Progenitor cell of endocrine pancreas (in vitro differentiated cells): ENCODE measurements around the gene ADRA2B. TPM values are rescaled to one million over a fixed set of nuclear protein-coding genes. Genes with fewer than 3 reads are reported as not detected.
"Not testable (repeated sequence)": the region's sequence is repeated elsewhere in the genome, so short reads cannot be mapped to it uniquely, and the experiment has no call there.

Experiments
- DNase-seq: peaks from one replicate; pipeline ENCODE4 v3.0.0; 2021; ENCODE audit warnings: low spot score; ENCODE audit not compliant: unreplicated experiment
- H3K27ac Mint-ChIP-seq: 2 replicates; pipeline ENCODE4 v1.8.0; 2021; ENCODE audit warnings: mild to moderate bottlenecking, moderate library complexity, mixed read lengths
- H3K27me3 Mint-ChIP-seq: 2 replicates; pipeline ENCODE4 v1.8.0; 2021; ENCODE audit warnings: mixed read lengths
- H3K36me3 Mint-ChIP-seq: 2 replicates; pipeline ENCODE4 v1.8.0; 2022; ENCODE audit warnings: mixed read lengths; ENCODE audit not compliant: insufficient read depth
- H3K4me1 Mint-ChIP-seq: 2 replicates; pipeline ENCODE4 v1.8.0; 2021; ENCODE audit warnings: low read depth, mixed read lengths
- H3K4me3 Mint-ChIP-seq: 2 replicates; pipeline ENCODE4 v1.8.0; 2021; ENCODE audit warnings: low read depth, mild to moderate bottlenecking, moderate library complexity, mixed read lengths
- H3K9me3 Mint-ChIP-seq: 2 replicates; pipeline ENCODE4 v1.8.0; 2021; ENCODE audit warnings: low read depth, mixed read lengths
- long read RNA-seq: library from polyadenylated mRNA; unstranded; transcript quantifications from one replicate; pipeline ENCODE4 v2.0.0, GENCODE V29; 2020
- total RNA-seq: library from RNA; stranded (reverse); gene quantifications from 2 replicates; pipeline ENCODE4 v1.2.1, GENCODE V29; 2021
- TF ChIP-seq, protein P1 (sequence below): fragments of 200-600 bp; sonication (generic); IDR thresholded peaks from one replicate; pipeline ENCODE4 v1.5.0; 2021; ENCODE audit warnings: antibody characterized with exemption, mild to moderate bottlenecking; ENCODE audit not compliant: unreplicated experiment

Gene ADRA2B
- total RNA-seq = 0.69 and 0.91 TPM in 2 replicates
- long read RNA-seq = 0 reads

DNA sequence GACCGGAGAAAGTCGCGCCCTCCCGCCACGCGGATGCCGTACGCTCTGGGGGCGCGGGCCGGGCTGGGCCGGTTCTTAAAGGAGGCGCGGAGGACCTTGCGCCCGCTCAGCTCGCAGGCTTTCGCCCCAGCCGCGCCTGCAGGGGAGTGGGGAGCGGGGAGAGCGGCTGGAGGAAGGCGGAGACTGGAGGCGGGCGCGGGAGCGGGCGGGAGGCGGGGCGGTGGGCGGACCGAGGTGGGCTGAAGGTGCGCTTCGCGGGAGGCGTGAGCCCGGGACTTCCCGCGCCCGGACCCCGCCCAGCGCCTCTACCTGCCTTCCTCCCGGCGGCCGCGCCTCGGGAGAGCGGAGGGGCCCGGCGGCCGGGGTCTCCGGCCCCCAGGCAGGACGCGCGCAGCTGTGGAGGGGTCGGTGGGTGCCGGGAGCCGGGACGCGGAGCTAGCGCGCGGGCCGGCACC is at the start of gene ADRA2B:
Gene ADRA2B, minus strand, starts transcription at position 148 of the 455 bp plus-strand sequence. CDS start 422 bp downstream, outside the sequence.
- Mint-ChIP-seq H3K36me3 (no peaks in the 10 kb centered on the region), H3K4me3 (peak within 1 kb of the TSS; percentile 69), H3K9me3 (no peaks in the 10 kb centered on the region), H3K4me1 (peaks cover 2% of the 10 kb centered on the region), H3K27ac (peak within 1 kb of the TSS; percentile 10), H3K27me3 (peaks cover 62% of the 10 kb centered on the region)
- peak; percentile 65 for DNase-seq
- TF ChIP-seq, protein P1, sequence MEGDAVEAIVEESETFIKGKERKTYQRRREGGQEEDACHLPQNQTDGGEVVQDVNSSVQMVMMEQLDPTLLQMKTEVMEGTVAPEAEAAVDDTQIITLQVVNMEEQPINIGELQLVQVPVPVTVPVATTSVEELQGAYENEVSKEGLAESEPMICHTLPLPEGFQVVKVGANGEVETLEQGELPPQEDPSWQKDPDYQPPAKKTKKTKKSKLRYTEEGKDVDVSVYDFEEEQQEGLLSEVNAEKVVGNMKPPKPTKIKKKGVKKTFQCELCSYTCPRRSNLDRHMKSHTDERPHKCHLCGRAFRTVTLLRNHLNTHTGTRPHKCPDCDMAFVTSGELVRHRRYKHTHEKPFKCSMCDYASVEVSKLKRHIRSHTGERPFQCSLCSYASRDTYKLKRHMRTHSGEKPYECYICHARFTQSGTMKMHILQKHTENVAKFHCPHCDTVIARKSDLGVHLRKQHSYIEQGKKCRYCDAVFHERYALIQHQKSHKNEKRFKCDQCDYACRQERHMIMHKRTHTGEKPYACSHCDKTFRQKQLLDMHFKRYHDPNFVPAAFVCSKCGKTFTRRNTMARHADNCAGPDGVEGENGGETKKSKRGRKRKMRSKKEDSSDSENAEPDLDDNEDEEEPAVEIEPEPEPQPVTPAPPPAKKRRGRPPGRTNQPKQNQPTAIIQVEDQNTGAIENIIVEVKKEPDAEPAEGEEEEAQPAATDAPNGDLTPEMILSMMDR = no peak

DNA sequence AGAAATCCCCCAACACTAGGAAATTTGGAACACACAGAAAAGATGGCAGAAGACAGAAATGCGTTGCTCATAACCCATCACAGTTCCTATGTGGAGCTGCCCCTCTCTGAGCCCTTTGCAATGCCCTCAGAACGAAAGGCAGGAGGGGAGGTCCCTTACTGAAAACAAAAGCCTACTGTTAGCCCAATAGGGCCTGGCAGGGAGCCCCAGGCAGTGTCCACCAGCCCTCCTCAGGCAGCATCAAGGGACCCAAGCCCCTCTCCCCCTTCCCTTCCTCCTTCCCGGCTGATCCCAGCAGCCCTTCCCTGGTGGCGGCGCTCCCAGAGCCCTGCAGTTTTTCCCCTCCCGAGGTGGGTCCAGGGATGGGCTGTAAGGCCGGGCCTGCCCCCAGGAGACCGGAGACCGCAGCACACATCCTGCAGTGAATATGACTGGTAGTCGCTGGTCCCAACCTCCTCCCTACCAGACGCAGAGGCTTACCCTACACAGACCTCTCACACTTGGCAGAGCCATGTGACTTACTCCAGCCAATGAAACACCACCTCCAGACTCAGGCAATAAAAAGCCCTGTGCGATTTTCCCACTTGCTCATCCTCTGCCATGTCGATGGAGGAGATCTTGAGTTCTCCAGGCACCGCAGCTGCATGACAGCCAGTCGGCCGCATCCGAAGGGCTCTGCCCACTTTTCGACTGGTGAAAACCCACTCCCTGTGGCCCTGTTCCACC is 48.3 kb upstream of the ADRA2B start:
- no peaks in the 10 kb centered on the region for H3K36me3 Mint-ChIP-seq
- no peak for DNase-seq
- no peak overlapping the region for H3K27ac Mint-ChIP-seq
- H3K4me3 Mint-ChIP-seq = no peak overlapping the region
- H3K9me3 Mint-ChIP-seq = peaks cover 8% of the 10 kb centered on the region
- TF ChIP-seq, protein P1 = no peak
- H3K4me1 Mint-ChIP-seq = peaks cover 3% of the 10 kb centered on the region
- H3K27me3 Mint-ChIP-seq = peaks cover 7% of the 10 kb centered on the region

DNA sequence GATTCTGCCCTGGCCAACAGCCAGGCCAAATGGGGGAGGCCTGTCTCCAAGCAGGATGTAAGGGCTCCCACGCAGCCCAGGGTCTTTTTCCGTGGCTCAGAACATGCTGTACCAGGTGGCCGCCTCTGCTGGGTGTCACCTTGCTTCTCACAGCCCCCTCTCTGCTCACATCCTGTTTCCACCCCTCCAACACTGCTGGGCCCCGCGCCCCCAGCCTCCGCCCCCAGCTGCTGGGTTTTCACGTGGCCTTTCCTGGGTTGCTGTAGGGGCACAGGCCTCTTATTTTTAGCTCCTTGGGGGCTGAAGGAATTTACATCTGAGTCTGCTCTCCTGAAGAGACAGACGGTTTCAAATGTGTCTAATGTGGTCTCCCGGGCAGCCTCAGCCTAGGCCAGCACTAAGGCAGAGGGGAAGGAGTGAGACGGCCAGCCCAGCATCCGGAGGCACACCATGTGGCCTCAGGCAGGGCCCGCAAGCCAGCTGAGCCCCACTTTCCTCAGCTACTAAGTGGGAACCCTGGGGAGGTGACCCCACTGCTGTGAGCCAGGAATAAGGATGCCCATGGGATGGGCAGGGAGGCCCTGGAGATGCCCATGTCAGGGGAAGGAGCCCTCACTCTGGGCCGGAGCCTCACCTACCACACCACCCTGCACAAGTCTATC is 47.5 kb upstream of the ADRA2B start:
- no peak overlapping the region for H3K27ac Mint-ChIP-seq
- H3K9me3 Mint-ChIP-seq = peaks cover 5% of the 10 kb centered on the region

DNA sequence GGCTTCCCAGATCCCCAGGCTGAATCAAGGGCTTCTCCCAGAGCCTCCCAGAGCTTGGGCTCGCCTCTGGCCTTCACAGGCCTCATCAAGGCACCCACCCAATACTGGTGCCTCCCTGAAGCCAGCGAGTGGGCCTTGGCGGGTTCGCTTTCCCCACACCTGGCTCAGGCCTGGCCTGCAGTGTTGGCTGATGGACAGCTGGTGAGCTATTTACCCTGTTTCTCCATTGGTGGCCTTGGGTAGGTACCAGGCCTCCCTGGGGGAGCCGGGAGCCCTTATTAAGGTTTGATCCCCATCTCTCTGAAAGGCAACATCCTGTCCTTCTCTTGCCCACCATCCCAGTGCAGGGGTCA is 47.0 kb upstream of the ADRA2B start:
- peaks cover 5% of the 10 kb centered on the region for H3K9me3 Mint-ChIP-seq
- no peaks in the 10 kb centered on the region for H3K36me3 Mint-ChIP-seq
- no peak overlapping the region for H3K4me3 Mint-ChIP-seq
- H3K27me3 Mint-ChIP-seq = peaks cover 14% of the 10 kb centered on the region
- peaks cover 3% of the 10 kb centered on the region for H3K4me1 Mint-ChIP-seq
- no peak for DNase-seq
- H3K27ac Mint-ChIP-seq = no peak overlapping the region
- TF ChIP-seq, protein P1 = no peak

More for the DNA sequence above, 47.5 kb upstream of the ADRA2B start:
- Mint-ChIP-seq H3K36me3 (no peaks in the 10 kb centered on the region), H3K4me1 (peaks cover 3% of the 10 kb centered on the region), H3K4me3 (no peak overlapping the region), H3K27me3 (peaks cover 13% of the 10 kb centered on the region)
- TF ChIP-seq, protein P1 = no peak
- no peak for DNase-seq

DNA sequence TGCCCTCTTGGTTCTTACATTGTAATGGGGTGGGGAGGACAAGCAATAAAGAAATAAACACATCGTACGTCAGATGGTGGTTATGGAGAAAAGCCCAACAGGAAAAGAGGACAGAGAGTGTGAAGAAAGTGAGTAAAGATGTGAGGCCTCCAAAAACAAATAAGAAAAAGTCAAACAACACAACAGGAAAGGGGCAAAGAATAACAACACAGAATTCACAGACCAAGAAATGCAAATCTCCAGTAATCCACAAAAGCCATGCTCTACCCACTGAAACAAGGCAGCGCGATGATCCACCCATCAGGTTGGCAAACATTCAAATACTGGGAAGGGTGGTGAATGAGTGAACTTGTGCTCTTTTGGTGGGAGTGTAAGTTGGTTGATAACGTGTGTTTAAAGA is 45.5 kb upstream of the ADRA2B start:
- TF ChIP-seq, protein P1 = no peak
- Mint-ChIP-seq H3K4me1 (peaks cover 3% of the 10 kb centered on the region), H3K27ac (peak overlapping the region; percentile 10), H3K4me3 (no peak overlapping the region), H3K9me3 (peaks cover 5% of the 10 kb centered on the region), H3K27me3 (peaks cover 11% of the 10 kb centered on the region), H3K36me3 (no peaks in the 10 kb centered on the region)
- DNase-seq = no peak

DNA sequence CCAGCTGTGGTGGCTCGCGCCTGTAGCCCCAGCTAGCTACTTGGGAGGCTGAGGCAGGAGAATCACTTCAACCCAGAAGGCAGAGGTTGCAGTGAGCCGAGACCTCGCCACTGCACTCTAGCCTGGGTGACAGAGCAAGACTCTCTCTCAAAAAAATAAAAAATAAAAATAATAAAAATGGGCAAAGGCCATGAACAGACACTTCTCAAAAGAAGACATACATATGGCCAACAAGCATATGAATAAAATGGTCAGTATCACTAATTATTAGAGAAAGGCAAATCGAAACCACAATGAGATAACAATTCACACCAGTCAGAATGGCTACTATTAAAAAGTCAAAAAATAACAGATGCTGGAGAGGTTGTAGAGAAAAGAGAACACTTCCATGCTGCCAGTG is 44.0 kb upstream of the ADRA2B start:
- not testable (repeated sequence) for H3K9me3 Mint-ChIP-seq, H3K36me3 Mint-ChIP-seq, H3K27ac Mint-ChIP-seq

More for the DNA sequence above, 44.0 kb upstream of the ADRA2B start:
- not testable (repeated sequence) for H3K4me3 Mint-ChIP-seq, H3K4me1 Mint-ChIP-seq, DNase-seq
- H3K27me3 Mint-ChIP-seq = peaks cover 11% of the 10 kb centered on the region
